Osteocyte (in vitro differentiated cells): ENCODE results near the gene KCTD12. TPM values are rescaled to one million over a fixed set of nuclear protein-coding genes. Genes with fewer than 3 reads are reported as not detected.
"Not testable (repeated sequence)": the region's sequence is repeated elsewhere in the genome, so short reads cannot be mapped to it uniquely, and the experiment has no call there.

ENCODE experiments used
- DNase-seq: peaks from one replicate; pipeline ENCODE4 v3.0.0; 2021; ENCODE audit warnings: mixed read lengths; ENCODE audit not compliant: unreplicated experiment; ENCODE audit errors: extremely low spot score
- H3K27ac Mint-ChIP-seq: one replicate; pipeline ENCODE4 v1.8.0; 2021; ENCODE audit warnings: mild to moderate bottlenecking, mixed read lengths; ENCODE audit not compliant: unreplicated experiment
- H3K27me3 Mint-ChIP-seq: one replicate; pipeline ENCODE4 v1.8.0; 2021; ENCODE audit warnings: mixed read lengths; ENCODE audit not compliant: unreplicated experiment
- H3K36me3 Mint-ChIP-seq: one replicate; pipeline ENCODE4 v1.8.0; 2021; ENCODE audit warnings: mixed read lengths; ENCODE audit not compliant: unreplicated experiment
- H3K4me1 Mint-ChIP-seq: one replicate; pipeline ENCODE4 v1.8.0; 2021; ENCODE audit warnings: mixed read lengths; ENCODE audit not compliant: unreplicated experiment
- H3K4me3 Mint-ChIP-seq: one replicate; pipeline ENCODE4 v1.8.0; 2021; ENCODE audit warnings: mild to moderate bottlenecking, moderate library complexity, mixed read lengths; ENCODE audit not compliant: unreplicated experiment
- H3K9me3 Mint-ChIP-seq: one replicate; pipeline ENCODE4 v1.8.0; 2021; ENCODE audit warnings: mixed read lengths; ENCODE audit not compliant: unreplicated experiment
- total RNA-seq: library from RNA; stranded (reverse); gene quantifications from 2 replicates; pipeline ENCODE4 v1.2.1, GENCODE V29; 2021
- TF ChIP-seq, protein P1 (sequence below): fragments of 200-600 bp; sonication (generic); IDR thresholded peaks from 2 replicates; pipeline ENCODE4 v1.5.0; 2021; ENCODE audit warnings: antibody characterized with exemption, mild to moderate bottlenecking, moderate library complexity

KCTD12 gene
- total RNA-seq, 1 donor from 2014 or later = 36.3 TPM

DNA sequence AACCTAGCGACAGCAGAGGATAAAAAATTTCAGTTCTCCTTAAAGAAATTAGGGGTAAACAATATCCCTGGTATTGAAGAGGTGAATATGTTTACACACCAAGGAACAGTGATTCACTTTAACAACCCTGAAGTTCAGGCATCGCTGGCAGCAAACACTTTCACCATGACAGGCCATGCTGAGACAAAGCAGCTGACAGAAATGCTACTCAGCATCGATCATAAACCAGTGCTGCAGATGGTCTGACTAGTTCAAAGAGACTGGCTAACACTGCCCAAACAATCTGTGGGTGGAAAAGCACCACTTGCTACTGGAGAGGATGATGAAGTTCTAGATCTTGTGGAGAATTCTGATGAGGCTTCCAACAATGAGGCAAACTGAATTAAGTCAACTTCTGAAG, 42.3 kb upstream of the KCTD12 start:
- no peak for DNase-seq
- Mint-ChIP-seq H3K36me3 (no peaks in the 10 kb centered on the region), H3K27ac (no peak overlapping the region), H3K9me3 (peaks cover 5% of the 10 kb centered on the region), H3K4me1 (no peaks in the 10 kb centered on the region), H3K4me3 (no peak overlapping the region), H3K27me3 (peaks cover 42% of the 10 kb centered on the region)
- TF ChIP-seq, protein P1, sequence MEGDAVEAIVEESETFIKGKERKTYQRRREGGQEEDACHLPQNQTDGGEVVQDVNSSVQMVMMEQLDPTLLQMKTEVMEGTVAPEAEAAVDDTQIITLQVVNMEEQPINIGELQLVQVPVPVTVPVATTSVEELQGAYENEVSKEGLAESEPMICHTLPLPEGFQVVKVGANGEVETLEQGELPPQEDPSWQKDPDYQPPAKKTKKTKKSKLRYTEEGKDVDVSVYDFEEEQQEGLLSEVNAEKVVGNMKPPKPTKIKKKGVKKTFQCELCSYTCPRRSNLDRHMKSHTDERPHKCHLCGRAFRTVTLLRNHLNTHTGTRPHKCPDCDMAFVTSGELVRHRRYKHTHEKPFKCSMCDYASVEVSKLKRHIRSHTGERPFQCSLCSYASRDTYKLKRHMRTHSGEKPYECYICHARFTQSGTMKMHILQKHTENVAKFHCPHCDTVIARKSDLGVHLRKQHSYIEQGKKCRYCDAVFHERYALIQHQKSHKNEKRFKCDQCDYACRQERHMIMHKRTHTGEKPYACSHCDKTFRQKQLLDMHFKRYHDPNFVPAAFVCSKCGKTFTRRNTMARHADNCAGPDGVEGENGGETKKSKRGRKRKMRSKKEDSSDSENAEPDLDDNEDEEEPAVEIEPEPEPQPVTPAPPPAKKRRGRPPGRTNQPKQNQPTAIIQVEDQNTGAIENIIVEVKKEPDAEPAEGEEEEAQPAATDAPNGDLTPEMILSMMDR = no peak

DNA sequence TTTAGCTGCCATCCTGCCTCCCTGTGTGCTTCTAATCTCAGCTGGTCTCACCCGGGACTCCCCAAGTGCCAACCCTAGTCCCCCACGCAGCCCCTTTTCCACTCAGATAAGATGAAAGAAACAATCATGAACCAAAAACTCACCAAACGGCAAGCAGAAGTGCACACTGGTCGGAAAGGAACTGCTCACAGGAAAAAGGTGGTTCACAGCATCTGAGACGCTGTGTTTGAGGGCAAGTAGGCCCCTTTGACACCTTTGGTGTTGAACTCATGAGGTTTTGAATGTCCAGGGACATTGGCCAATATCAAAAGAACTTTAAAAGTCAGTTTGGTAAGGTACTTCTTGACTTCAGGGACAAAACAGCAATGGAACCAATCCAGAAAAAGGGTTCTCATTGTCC, 41.8 kb upstream of the KCTD12 start:
- Mint-ChIP-seq H3K9me3 (peaks cover 5% of the 10 kb centered on the region), H3K27me3 (peaks cover 46% of the 10 kb centered on the region), H3K36me3 (no peaks in the 10 kb centered on the region), H3K4me1 (no peaks in the 10 kb centered on the region), H3K4me3 (no peak overlapping the region), H3K27ac (no peak overlapping the region)
- no peak for DNase-seq
- TF ChIP-seq, protein P1 = no peak

DNA sequence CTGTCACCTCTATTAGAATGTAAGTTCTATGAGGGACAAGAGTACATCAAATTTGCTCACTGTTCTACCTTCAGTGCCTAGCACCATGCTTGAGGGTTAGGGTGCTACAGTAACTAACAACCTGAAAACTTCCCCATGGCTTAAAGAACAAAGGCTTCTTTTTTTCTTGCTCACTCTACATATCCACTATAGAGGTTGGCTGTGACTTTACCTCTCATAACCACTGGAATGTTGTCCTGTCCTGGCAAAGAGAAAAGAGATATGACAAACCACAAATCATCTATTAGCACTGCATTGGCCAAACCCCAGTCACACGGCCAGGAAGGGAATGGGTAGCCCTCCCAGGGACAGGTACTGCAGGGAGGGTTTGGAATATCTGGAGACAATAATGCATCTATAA, 38.9 kb upstream of the KCTD12 start:
- Mint-ChIP-seq H3K4me1 (no peaks in the 10 kb centered on the region), H3K36me3 (no peaks in the 10 kb centered on the region), H3K27me3 (peaks cover 46% of the 10 kb centered on the region), H3K9me3 (peaks cover 3% of the 10 kb centered on the region), H3K4me3 (no peak overlapping the region), H3K27ac (no peak overlapping the region)
- TF ChIP-seq, protein P1 = no peak
- DNase-seq = no peak

DNA sequence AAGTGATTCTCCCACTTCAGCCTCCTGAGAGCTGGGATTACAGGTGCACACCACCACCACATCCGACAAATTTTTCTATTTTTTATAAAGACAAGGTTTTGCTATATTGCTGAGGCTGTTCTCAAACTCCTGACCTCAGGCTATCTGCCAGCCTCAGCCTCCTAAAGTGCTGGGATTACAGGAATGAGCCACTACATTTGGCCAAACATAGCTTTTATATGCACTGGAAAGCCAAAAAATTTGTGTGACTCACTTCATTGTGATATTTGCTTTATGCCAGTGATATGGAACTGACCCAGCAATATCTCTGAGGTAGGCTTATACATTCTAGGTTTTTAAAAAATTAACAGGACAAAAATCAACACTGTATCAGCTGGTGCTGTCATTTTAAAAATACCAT, 35.3 kb upstream of the KCTD12 start:
- TF ChIP-seq, protein P1 = no peak

DNA sequence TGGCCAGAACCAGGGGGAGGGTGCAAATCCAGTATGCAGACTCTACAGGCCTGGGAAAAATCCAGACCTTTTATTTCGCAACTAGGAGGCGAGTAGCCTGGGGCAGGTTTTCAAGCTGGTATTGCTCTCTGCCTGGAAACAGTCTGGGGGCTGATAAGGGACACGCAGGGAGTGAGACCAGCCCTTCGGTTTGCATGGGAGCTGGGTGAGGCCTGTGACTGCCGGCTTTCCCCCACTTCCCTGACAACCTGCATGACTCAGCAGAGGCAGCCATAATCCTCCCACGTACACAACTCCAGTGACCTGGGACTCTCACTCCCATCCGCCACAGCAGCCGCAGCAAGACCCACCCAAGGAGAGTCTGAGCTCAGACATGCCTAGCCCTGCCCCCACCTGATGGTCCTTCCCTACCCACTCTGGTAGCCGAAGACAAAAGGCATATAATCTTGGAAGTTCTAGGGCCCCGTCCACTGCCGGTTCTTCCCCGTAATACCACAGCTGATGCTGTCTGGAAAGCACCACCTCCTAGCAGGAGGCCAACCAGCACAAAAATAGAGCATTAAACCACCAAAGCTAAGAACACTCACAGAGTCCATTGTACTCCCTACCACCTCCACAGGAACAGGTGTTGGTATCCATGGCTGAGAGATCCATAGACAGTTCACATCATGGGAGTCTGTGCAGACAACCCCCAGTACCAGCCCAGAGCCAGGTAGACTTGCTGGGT, 31.7 kb upstream of the KCTD12 start:
- H3K27ac Mint-ChIP-seq, H3K4me1 Mint-ChIP-seq, DNase-seq, H3K9me3 Mint-ChIP-seq, H3K36me3 Mint-ChIP-seq, H3K4me3 Mint-ChIP-seq: not testable (repeated sequence)
- peaks cover 27% of the 10 kb centered on the region for H3K27me3 Mint-ChIP-seq

More for the DNA sequence above, 35.3 kb upstream of the KCTD12 start:
- no peaks in the 10 kb centered on the region for H3K36me3 Mint-ChIP-seq
- H3K27me3 Mint-ChIP-seq = peaks cover 37% of the 10 kb centered on the region
- no peaks in the 10 kb centered on the region for H3K4me1 Mint-ChIP-seq
- DNase-seq = no peak
- peaks cover 5% of the 10 kb centered on the region for H3K9me3 Mint-ChIP-seq
- H3K4me3 Mint-ChIP-seq = no peak overlapping the region
- H3K27ac Mint-ChIP-seq = no peak overlapping the region
